Thyroid gland (tissue), 4 donors: ENCODE results near the gene QPRT. TPM values are rescaled to one million over a fixed set of nuclear protein-coding genes. Genes with fewer than 3 reads are reported as not detected.
"Not testable (repeated sequence)": the region's sequence is repeated elsewhere in the genome, so short reads cannot be mapped to it uniquely, and the experiment has no call there.

Experiments
- DNase-seq, 2 donors: peaks; one replicate each; pipeline ENCODE4 v3.0.0-alpha.2; 2019
- H3K27ac ChIP-seq, 3 donors: fragments of 200-600 bp; sonication (generic); 1 replicate in 2 of 3; 2 replicates in 1 of 3; pipeline ENCODE4 v1.5.1; 2016 to 2019; ENCODE audit warnings: mild to moderate bottlenecking in 1 of 3, moderate library complexity in 1 of 3
- H3K27me3 ChIP-seq: fragments of 200-600 bp; sonication (generic); one replicate; pipeline ENCODE4 v1.5.1; 2019
- H3K36me3 ChIP-seq, 2 donors: fragments of 200-600 bp; sonication (generic); one replicate each; pipeline ENCODE4 v1.5.1; 2016 to 2019
- H3K4me1 ChIP-seq, 2 donors: fragments of 200-600 bp; sonication (generic); one replicate each; pipeline ENCODE4 v1.5.1; 2017 to 2019
- H3K4me3 ChIP-seq, 3 donors: fragments of 200-600 bp; sonication (generic); replicated peaks in 1 of 3; 1 replicate in 2 of 3; 2 replicates in 1 of 3; pipeline ENCODE4 v1.5.1; 2016; ENCODE audit warnings: mild to moderate bottlenecking in 1 of 3
- H3K9me3 ChIP-seq: fragments of 200-600 bp; sonication (generic); one replicate; pipeline ENCODE4 v1.5.1; 2017
- POLR2A ChIP-seq, 2 donors: fragments of 450-650 bp; IDR thresholded peaks; one replicate each; pipeline ENCODE4 v1.6.1; 2017; ENCODE audit warnings: antibody characterized with exemption in 2 of 2, mild to moderate bottlenecking in 2 of 2, moderate library complexity in 1 of 2
- WGBS, 2 donors: methylation state at CpG; one replicate each; pipeline ENCODE4 v1.1.5; 2017; 5-methylcytosine and 5-hydroxymethylcytosine counted together
- intact Hi-C: fragments of 100-400 bp; cut with DNase I; formaldehyde crosslinking; loops from one replicate; pipeline ENCODE4 v1.15.1; 2023
- total RNA-seq, 4 donors: library from RNA; depleted of rRNA; stranded (reverse); fragments of >200 nt; gene quantifications; one replicate each; pipeline ENCODE4 v1.2.3, GENCODE V29; 2016
- TF ChIP-seq, protein P1 (sequence below), 6 experiments: fragments of 200-600 bp in 3 of 6; fragments of 450-650 bp in 3 of 6; sonication (generic) in 3 of 6; IDR thresholded peaks; one replicate each; pipeline ENCODE4 v1.5.1; 2016 to 2019; ENCODE audit warnings: antibody characterized with exemption in 6 of 6, mild to moderate bottlenecking in 2 of 6, inconsistent platforms in 1 of 6, moderate library complexity in 1 of 6

QPRT gene
- total RNA-seq, 4 donors from 2014 or later, result 1.7 to 5.6 (median 3.0) TPM

DNA sequence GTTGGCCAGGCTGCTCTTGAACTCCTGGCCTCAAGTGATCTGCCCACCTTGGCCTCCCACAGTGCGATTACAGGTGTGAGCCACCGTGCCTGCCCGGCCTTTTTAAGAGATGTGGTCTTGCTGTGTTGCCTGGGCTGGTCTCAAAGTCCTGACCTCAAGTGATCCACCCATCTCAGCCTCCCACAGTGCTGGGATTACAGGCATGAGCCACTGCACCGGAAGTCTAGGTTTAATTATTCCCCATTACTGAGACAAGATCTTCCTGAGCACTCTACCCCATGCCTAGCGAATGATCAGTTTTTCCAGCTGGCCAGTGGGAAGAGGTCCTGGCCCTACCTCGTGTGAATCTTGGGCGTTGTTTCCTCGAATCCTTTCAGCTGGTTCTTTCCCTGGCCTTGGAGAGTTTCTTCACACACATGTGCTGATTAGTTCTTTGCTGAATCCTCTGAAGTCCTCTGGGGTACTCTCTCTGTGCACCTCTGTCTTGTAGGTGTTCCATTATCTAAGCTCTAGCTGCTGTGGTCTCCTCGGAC, 47.9 kb downstream of the QPRT start:
- peaks cover 0 to 6% of the 10 kb centered on the region in 2 donors for H3K4me1 ChIP-seq
- TF ChIP-seq POLR2A (IDR thresholded peaks at IDR 0.05), result no peak
- no peaks in the 10 kb centered on the region for H3K36me3 ChIP-seq
- 79% methylated on average over 5 to 9 of the region's 9 CpGs for WGBS, 2 donors
- DNase-seq, result no peak
- no peaks in the 10 kb centered on the region for H3K9me3 ChIP-seq
- H3K27ac ChIP-seq, result no peak overlapping the region
- intact Hi-C loops, result no loop called here
- no peaks in the 10 kb centered on the region for H3K27me3 ChIP-seq
- H3K4me3 ChIP-seq, result no peak overlapping the region

GRCh38 chr16:29727452-29727851, 48.5 kb downstream of the QPRT start:
- TF ChIP-seq, protein P1, sequence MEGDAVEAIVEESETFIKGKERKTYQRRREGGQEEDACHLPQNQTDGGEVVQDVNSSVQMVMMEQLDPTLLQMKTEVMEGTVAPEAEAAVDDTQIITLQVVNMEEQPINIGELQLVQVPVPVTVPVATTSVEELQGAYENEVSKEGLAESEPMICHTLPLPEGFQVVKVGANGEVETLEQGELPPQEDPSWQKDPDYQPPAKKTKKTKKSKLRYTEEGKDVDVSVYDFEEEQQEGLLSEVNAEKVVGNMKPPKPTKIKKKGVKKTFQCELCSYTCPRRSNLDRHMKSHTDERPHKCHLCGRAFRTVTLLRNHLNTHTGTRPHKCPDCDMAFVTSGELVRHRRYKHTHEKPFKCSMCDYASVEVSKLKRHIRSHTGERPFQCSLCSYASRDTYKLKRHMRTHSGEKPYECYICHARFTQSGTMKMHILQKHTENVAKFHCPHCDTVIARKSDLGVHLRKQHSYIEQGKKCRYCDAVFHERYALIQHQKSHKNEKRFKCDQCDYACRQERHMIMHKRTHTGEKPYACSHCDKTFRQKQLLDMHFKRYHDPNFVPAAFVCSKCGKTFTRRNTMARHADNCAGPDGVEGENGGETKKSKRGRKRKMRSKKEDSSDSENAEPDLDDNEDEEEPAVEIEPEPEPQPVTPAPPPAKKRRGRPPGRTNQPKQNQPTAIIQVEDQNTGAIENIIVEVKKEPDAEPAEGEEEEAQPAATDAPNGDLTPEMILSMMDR (IDR thresholded peaks at IDR 0.05), result no peak
- TF ChIP-seq POLR2A (IDR thresholded peaks at IDR 0.05), result no peak
- DNase-seq, result no peak
- no peak overlapping the region for H3K4me3 ChIP-seq
- H3K27me3 ChIP-seq, result no peaks in the 10 kb centered on the region
- H3K27ac ChIP-seq, result no peak overlapping the region
- H3K4me1 ChIP-seq, result peaks cover 0 to 6% of the 10 kb centered on the region in 2 donors
- H3K9me3 ChIP-seq, result no peaks in the 10 kb centered on the region
- WGBS, 2 donors, result 74 to 85% methylated on average over 7 of the region's 7 CpGs
- intact Hi-C loops, result no loop called here
- no peaks in the 10 kb centered on the region for H3K36me3 ChIP-seq

DNA sequence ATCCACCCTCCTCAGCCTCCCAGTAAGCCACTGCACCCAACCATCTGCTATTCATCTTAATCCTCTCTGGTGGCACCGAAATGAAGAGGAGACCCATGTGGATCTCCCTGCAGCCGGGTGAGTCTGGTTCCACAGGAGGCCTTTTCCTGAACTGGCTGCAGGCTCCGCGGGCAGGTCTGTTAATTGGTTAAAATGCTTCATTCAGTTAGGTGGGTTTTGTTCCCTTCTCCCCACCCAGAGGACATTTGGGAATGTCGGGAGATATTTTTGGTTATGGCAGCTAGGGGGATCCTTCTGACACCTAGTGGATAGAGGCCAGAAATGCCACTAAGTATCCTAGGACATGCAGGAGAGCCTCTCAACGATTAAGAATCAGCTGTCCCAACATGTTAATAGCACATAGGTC, 50.1 kb downstream of the QPRT start:
- H3K9me3 ChIP-seq, result no peaks in the 10 kb centered on the region
- no peak overlapping the region for H3K27ac ChIP-seq
- TF ChIP-seq, protein P1 (IDR thresholded peaks at IDR 0.05), result peak in 5 of 6 experiments; percentile 31 to 46 (median 42)
- TF ChIP-seq POLR2A (IDR thresholded peaks at IDR 0.05), result no peak
- intact Hi-C loops, result no loop called here
- WGBS, 2 donors, result 35 to 40% methylated on average over 5 to 6 of the region's 6 CpGs
- H3K4me3 ChIP-seq, result no peak overlapping the region
- H3K27me3 ChIP-seq, result no peaks in the 10 kb centered on the region
- peaks cover 0 to 6% of the 10 kb centered on the region in 2 donors for H3K4me1 ChIP-seq
- no peak for DNase-seq
- no peaks in the 10 kb centered on the region for H3K36me3 ChIP-seq

- DNase-seq, result no peak
- H3K27ac ChIP-seq, result no peak overlapping the region
- 34 to 45% methylated on average over 7 of the region's 7 CpGs for WGBS, 2 donors
- peaks cover 0 to 6% of the 10 kb centered on the region in 2 donors for H3K4me1 ChIP-seq
- no peaks in the 10 kb centered on the region for H3K9me3 ChIP-seq
- no peak for TF ChIP-seq POLR2A (IDR thresholded peaks at IDR 0.05)
- TF ChIP-seq, protein P1 (IDR thresholded peaks at IDR 0.05), result no peak
- no peaks in the 10 kb centered on the region for H3K27me3 ChIP-seq
- H3K36me3 ChIP-seq, result no peaks in the 10 kb centered on the region
- no peak overlapping the region for H3K4me3 ChIP-seq
- intact Hi-C loops, result no loop called here
Observed at GRCh38 chr16:29730649-29731048, 51.7 kb downstream of the QPRT start.

GRCh38 chr16:29731768-29732601, 53.0 kb downstream of the QPRT start:
- H3K27me3 ChIP-seq, H3K36me3 ChIP-seq, H3K4me3 ChIP-seq, H3K9me3 ChIP-seq, intact Hi-C loops, DNase-seq, H3K4me1 ChIP-seq, H3K27ac ChIP-seq: not testable (repeated sequence)
- WGBS, 2 donors, result 82 to 87% methylated on average over 13 of the region's 13 CpGs

DNA sequence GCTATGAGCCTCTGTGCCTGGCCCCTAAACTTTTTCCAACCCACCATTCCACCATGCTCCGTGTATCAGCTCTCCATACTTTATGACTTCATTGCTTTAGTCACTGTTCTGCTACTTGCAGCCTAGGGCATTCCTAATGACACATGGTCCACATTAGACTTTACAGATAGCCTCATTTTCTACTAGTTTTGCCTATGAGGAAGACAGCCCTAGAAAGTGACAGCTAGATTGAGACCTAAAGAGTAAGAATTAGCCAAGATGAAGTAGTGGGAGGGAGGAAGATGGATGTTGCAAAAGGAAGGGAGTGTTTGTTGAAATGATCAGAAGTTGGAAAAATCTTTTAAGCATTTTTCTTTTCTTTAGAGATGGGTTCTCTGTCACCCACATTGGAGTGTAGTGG, 55.8 kb downstream of the QPRT start:
- H3K4me1 ChIP-seq, result peaks cover 0 to 3% of the 10 kb centered on the region in 2 donors
- no peak overlapping the region for H3K4me3 ChIP-seq
- H3K27me3 ChIP-seq, result no peaks in the 10 kb centered on the region
- intact Hi-C loops, result no loop called here
- H3K27ac ChIP-seq, result no peak overlapping the region
- TF ChIP-seq, protein P1 (IDR thresholded peaks at IDR 0.05), result no peak
- TF ChIP-seq POLR2A (IDR thresholded peaks at IDR 0.05), result no peak
- no peak for DNase-seq
- no peaks in the 10 kb centered on the region for H3K36me3 ChIP-seq
- H3K9me3 ChIP-seq, result no peaks in the 10 kb centered on the region
- WGBS, 2 donors, result 39 to 95% methylated on average over 1 of the region's 1 CpG
